GM12878 (cell line): ENCODE measurements around the gene TCEANC2. TPM values are rescaled to one million over a fixed set of nuclear protein-coding genes. Genes with fewer than 3 reads are reported as not detected.

Experiments
- ATAC-seq: fragments of 200-7000 bp; cut with Tn5 transposase; 3 replicates; pipeline ENCODE4 v1.9.1; 2020; ENCODE audit warnings: mild to moderate bottlenecking, moderate library complexity
- BruUV-seq: library from RNA; stranded (reverse); fragments of 400-500 nt; replicated peaks from 2 replicates; lab custom pipeline; 2021; lab: Mats Ljungman, UMichigan
- CTCF ChIA-PET: fragments of 300-600 bp; sonication (Branson Sonifier 250); formaldehyde crosslinking; extraction: SDS; loops from one replicate; lab custom pipeline; 2021; ENCODE audit warnings: inconsistent platforms; lab: Yijun Ruan, JAX
- POLR2A ChIA-PET: fragments of 350-600 bp; formaldehyde crosslinking; extraction: SDS; loops from one replicate; lab custom pipeline; 2021; ENCODE audit warnings: inconsistent platforms; lab: Charles Lee
- RAD21 ChIA-PET: fragments of 300-600 bp; sonication (Branson Sonifier 250); formaldehyde crosslinking; loops from one replicate; lab custom pipeline; 2023; ENCODE audit warnings: antibody characterized with exemption; ENCODE audit not compliant: unreplicated experiment; lab: Charles Lee
- SMC1A ChIA-PET: fragments of 300-600 bp; sonication (Branson Sonifier 250); formaldehyde crosslinking; loops from one replicate; lab custom pipeline; 2023; ENCODE audit not compliant: unreplicated experiment, uncharacterized antibody; lab: Charles Lee
- DNase-seq: peaks from one replicate; pipeline ENCODE4 v3.0.0-alpha.2; 2011; ENCODE audit warnings: low read depth, low spot score
- FAIRE-seq: peaks from 3 replicates; lab custom pipeline; 2011; peaks lifted over from hg19 to GRCh38; lab: Jason Lieb, UNC
- H2AFZ ChIP-seq: 2 replicates; pipeline ENCODE4 v1.6.0; 2011; ENCODE audit warnings: low read depth, low read length, control low read depth; ENCODE audit not compliant: control insufficient read depth
- H3K27ac ChIP-seq: 2 replicates; pipeline ENCODE4 v1.5.1; 2011; ENCODE audit warnings: control low read depth; ENCODE audit not compliant: control insufficient read depth, insufficient read depth
- H3K27me3 ChIP-seq, 2 experiments: replicated peaks in 1 of 2; 2 replicates each; pipeline versions ENCODE4 v1.6.0 to v1.6.1; 2011; ENCODE audit warnings: low read length in 1 of 2; ENCODE audit not compliant: control insufficient read depth in 2 of 2, insufficient read depth in 2 of 2
- H3K36me3 ChIP-seq, 2 experiments: 2 replicates each; pipeline ENCODE4 v1.5.1; 2011; ENCODE audit warnings: low read length in 1 of 2; ENCODE audit not compliant: control insufficient read depth in 2 of 2, insufficient read depth in 2 of 2
- H3K4me1 ChIP-seq: 2 replicates; pipeline ENCODE4 v1.6.1; 2011; ENCODE audit warnings: mild to moderate bottlenecking, low read length, moderate library complexity, mixed read lengths; ENCODE audit not compliant: control insufficient read depth, insufficient read depth
- H3K4me2 ChIP-seq: 2 replicates; pipeline ENCODE4 v1.6.0; 2011; ENCODE audit warnings: control low read depth; ENCODE audit not compliant: control insufficient read depth, insufficient read depth
- H3K4me3 ChIP-seq: fragments of 200-600 bp; sonication (generic); 2 replicates; pipeline ENCODE4 v1.5.1; 2016
- H3K79me2 ChIP-seq: 2 replicates; pipeline ENCODE4 v1.6.0; 2011; ENCODE audit warnings: low read length; ENCODE audit not compliant: control insufficient read depth, insufficient read depth
- H3K9ac ChIP-seq: 2 replicates; pipeline ENCODE4 v1.8.0; 2011; ENCODE audit warnings: low read length, control low read depth, mixed read lengths; ENCODE audit not compliant: control insufficient read depth, insufficient read depth
- H3K9me3 ChIP-seq: replicated peaks from 3 replicates; pipeline ENCODE4 v1.5.1; 2011; ENCODE audit warnings: mild to moderate bottlenecking, low read length; ENCODE audit not compliant: control insufficient read depth, insufficient read depth
- H4K20me1 ChIP-seq: 2 replicates; pipeline ENCODE4 v1.6.0; 2011; ENCODE audit not compliant: control insufficient read depth, insufficient read depth
- ATF3 ChIP-seq: IDR thresholded peaks from 2 replicates; pipeline ENCODE4 v1.6.1; 2011; ENCODE audit warnings: low read depth, mild to moderate bottlenecking, low read length, moderate library complexity, borderline replicate concordance; ENCODE audit errors: extremely low read depth
- ATF7 ChIP-seq: fragments of 450-650 bp; IDR thresholded peaks from 2 replicates; pipeline ENCODE4 v1.6.1; 2016; ENCODE audit warnings: low read depth, mild to moderate bottlenecking
- CEBPB ChIP-seq, 2 experiments: fragments of 150-350 bp in 1 of 2; IDR thresholded peaks; 2 replicates each; pipeline ENCODE4 v1.6.1; 2012 to 2014; ENCODE audit warnings: low read depth in 2 of 2, low read length in 2 of 2, borderline replicate concordance in 1 of 2, inconsistent platforms in 1 of 2
- CHD2 ChIP-seq: IDR thresholded peaks from 2 replicates; pipeline ENCODE4 v1.6.1; 2011; ENCODE audit warnings: low read depth, low read length, improper control_type of control experiment, borderline replicate concordance
- CTCF ChIP-seq, 3 experiments: IDR thresholded peaks in 2 of 3; conservative IDR thresholded peaks in 1 of 3; 2 replicates each; pipeline ENCODE4 v1.5.1; 2011; ENCODE audit warnings: low read depth in 3 of 3, low read length in 3 of 3, mild to moderate bottlenecking in 3 of 3, control low read depth in 2 of 3, moderate library complexity in 2 of 3, inconsistent platforms in 1 of 3, mixed read lengths in 1 of 3; ENCODE audit not compliant: control insufficient read depth in 2 of 3, insufficient read depth in 1 of 3; ENCODE audit errors: extremely low read depth in 1 of 3
- ETV6 ChIP-seq, 2 experiments: fragments of 450-650 bp in 1 of 2; IDR thresholded peaks in 1 of 2; conservative IDR thresholded peaks in 1 of 2; 2 replicates each; pipeline ENCODE4 v1.6.1; 2014; ENCODE audit warnings: antibody characterized with exemption in 1 of 2, borderline replicate concordance in 1 of 2, low read depth in 1 of 2, mild to moderate bottlenecking in 1 of 2, moderate library complexity in 1 of 2
- GABPA ChIP-seq: IDR thresholded peaks from 2 replicates; pipeline ENCODE4 v1.6.1; 2014; ENCODE audit warnings: antibody characterized with exemption, low read depth, mild to moderate bottlenecking, inconsistent platforms
- HDGF ChIP-seq: fragments of 450-650 bp; IDR thresholded peaks from 2 replicates; pipeline ENCODE4 v1.6.1; 2016; ENCODE audit warnings: antibody characterized with exemption
- HSF1 ChIP-seq: fragments of 150-350 bp; IDR thresholded peaks from 2 replicates; pipeline ENCODE4 v1.6.1; 2014; ENCODE audit warnings: mild to moderate bottlenecking, low read depth, low read length
- MTA2 ChIP-seq: fragments of 450-650 bp; IDR thresholded peaks from 2 replicates; pipeline ENCODE4 v1.6.1; 2016; ENCODE audit warnings: low read depth, mild to moderate bottlenecking, moderate library complexity
- PML ChIP-seq: IDR thresholded peaks from 2 replicates; pipeline ENCODE4 v1.6.1; 2012; ENCODE audit warnings: low read length, inconsistent platforms
- RCOR1 ChIP-seq: conservative IDR thresholded peaks from 2 replicates; pipeline ENCODE4 v1.6.1; 2012; ENCODE audit warnings: low read depth, low read length, improper control_type of control experiment
- SREBF1 ChIP-seq: IDR thresholded peaks from 2 replicates; pipeline ENCODE4 v1.6.1; 2012; ENCODE audit warnings: mild to moderate bottlenecking, low read length
- TBL1XR1 ChIP-seq: IDR thresholded peaks from 2 replicates; pipeline ENCODE4 v1.6.1; 2012; ENCODE audit warnings: low read depth, low read length, improper control_type of control experiment
- WRNIP1 ChIP-seq: IDR thresholded peaks from 2 replicates; pipeline ENCODE4 v1.6.1; 2011; ENCODE audit warnings: low read depth, low read length, improper control_type of control experiment, borderline replicate concordance
- ZNF622 ChIP-seq: fragments of 450-650 bp; IDR thresholded peaks from 2 replicates; pipeline ENCODE4 v1.6.1; 2017; ENCODE audit warnings: mild to moderate bottlenecking, inconsistent platforms
- WGBS: methylation state at CpG from one replicate; pipeline ENCODE4 v1.1.6; 2016; ENCODE audit warnings: low lambda C conversion rate; ENCODE audit not compliant: insufficient replicate concordance, insufficient coverage; ENCODE audit errors: missing lambda C conversion rate; 5-methylcytosine and 5-hydroxymethylcytosine counted together
- in situ Hi-C: fragments of 300-500 bp; cut with MboI; formaldehyde crosslinking; loops from 9 replicates; pipeline ENCODE4 v1.14.3; 2018; ENCODE audit warnings: mixed read lengths
- intact Hi-C: fragments of 100-400 bp; cut with micrococcal nuclease; formaldehyde crosslinking; loops from one replicate; pipeline ENCODE4 v1.14.2; 2022; ENCODE audit not compliant: unreplicated experiment
- polyA plus RNA-seq, 11 experiments: library from polyadenylated mRNA; depleted of rRNA in 4 of 11; unstranded in 6 of 11; stranded (reverse) in 5 of 11; fragments of >200 nt; fragmentation: Nextera tagmentation in 4 of 11; fragmentation: Illumina TruSeq in 1 of 11; extraction: Ambion mirVana in 4 of 11; extraction: Trizol in 1 of 11; gene quantifications; 1 replicate in 1 of 11; 2 replicates in 10 of 11; pipeline versions ENCODE4 v1.2.1 to v1.2.3, GENCODE V29; 2011 to 2016; ENCODE audit warnings: inconsistent platforms in 2 of 11, missing spikeins in 2 of 11, low read depth in 1 of 11
- total RNA-seq, 4 experiments: library from RNA; depleted of rRNA in 3 of 4; stranded (reverse); fragments of >200 nt in 3 of 4; fragmentation: Illumina TruSeq in 1 of 4; extraction: Trizol in 1 of 4; gene quantifications; 2 replicates each; pipeline versions ENCODE4 v1.2.1 to v1.2.3, GENCODE V29; 2013 to 2021
- TF ChIP-seq, protein P1 (sequence below): IDR thresholded peaks from 2 replicates; pipeline ENCODE4 v1.6.1; 2011; ENCODE audit warnings: borderline replicate concordance, low read depth, mild to moderate bottlenecking, moderate library complexity, low read length; ENCODE audit not compliant: insufficient read depth, poor library complexity, severe bottlenecking

Gene TCEANC2
- total and polyA plus RNA-seq, 10 of the 15 experiments (the other 5 are each of a cell fraction or from before 2014, with no cell fraction given) = 4.4 to 13.2 (median 6.4) TPM

- intact Hi-C loops (no loop called here), in situ Hi-C loops (no loop called here)
- Histone ChIP-seq H3K36me3 (no peaks in the 10 kb centered on the region), H3K27me3 (no peaks in the 10 kb centered on the region), H3K79me2 (no peaks in the 10 kb centered on the region), H2AFZ (no peak overlapping the region), H3K9me3 (no peaks in the 10 kb centered on the region), H3K4me1 (no peaks in the 10 kb centered on the region), H3K9ac (no peak overlapping the region), H3K4me2 (no peak overlapping the region), H4K20me1 (no peaks in the 10 kb centered on the region), H3K27ac (no peak overlapping the region), H3K4me3 (no peak overlapping the region)
- BruUV-seq = no TSS peak
- SMC1A ChIA-PET = no interaction called here
- DNase-seq (no peak), ATAC-seq (no peak), FAIRE-seq (no peak)
- 44% methylated on average over 6 of the region's 6 CpGs for WGBS
- TF ChIP-seq MTA2 = no peak
- TF ChIP-seq, protein P1, sequence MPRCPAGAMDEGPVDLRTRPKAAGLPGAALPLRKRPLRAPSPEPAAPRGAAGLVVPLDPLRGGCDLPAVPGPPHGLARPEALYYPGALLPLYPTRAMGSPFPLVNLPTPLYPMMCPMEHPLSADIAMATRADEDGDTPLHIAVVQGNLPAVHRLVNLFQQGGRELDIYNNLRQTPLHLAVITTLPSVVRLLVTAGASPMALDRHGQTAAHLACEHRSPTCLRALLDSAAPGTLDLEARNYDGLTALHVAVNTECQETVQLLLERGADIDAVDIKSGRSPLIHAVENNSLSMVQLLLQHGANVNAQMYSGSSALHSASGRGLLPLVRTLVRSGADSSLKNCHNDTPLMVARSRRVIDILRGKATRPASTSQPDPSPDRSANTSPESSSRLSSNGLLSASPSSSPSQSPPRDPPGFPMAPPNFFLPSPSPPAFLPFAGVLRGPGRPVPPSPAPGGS = no peak
- no peak for TF ChIP-seq TBL1XR1
- no peak for TF ChIP-seq ATF7
- no peak for TF ChIP-seq ETV6 (conservative IDR thresholded peaks at IDR 0.05 in 1 of 2, IDR thresholded peaks at IDR 0.05 in 1 of 2; ENCODE audit: borderline replicate concordance in 1 of 2, low read depth in 1 of 2)
- TF ChIP-seq ZNF622 = no peak
- TF ChIP-seq CEBPB (IDR thresholded peaks at IDR 0.05; ENCODE audit: borderline replicate concordance in 1 of 2, low read depth in 2 of 2, low read length in 2 of 2) = no peak
- TF ChIP-seq CHD2 = no peak
- no peak for TF ChIP-seq RCOR1
- TF ChIP-seq WRNIP1 = no peak
- no peak for TF ChIP-seq SREBF1
- TF ChIP-seq ATF3 = no peak
- no peak for TF ChIP-seq CTCF (IDR thresholded peaks at IDR 0.05 in 2 of 3, conservative IDR thresholded peaks at IDR 0.05 in 1 of 3; ENCODE audit: control insufficient read depth in 2 of 3, extremely low read depth in 1 of 3, insufficient read depth in 1 of 3, low read depth in 3 of 3, low read length in 3 of 3)
- no peak for TF ChIP-seq PML
- no peak for TF ChIP-seq GABPA
- TF ChIP-seq HSF1 = no peak
- TF ChIP-seq HDGF = no peak
- POLR2A ChIA-PET = no interaction called here
- CTCF ChIA-PET = no interaction called here
- RAD21 ChIA-PET = no interaction called here
These were observed 56.0 kb downstream of the TCEANC2 start for GRCh38 chr1:54109129-54110090.
